Cardiac muscle cell (in vitro differentiated cells and primary cell): ENCODE data around the gene NIP7. TPM values are rescaled to one million over a fixed set of nuclear protein-coding genes. Genes with fewer than 3 reads are reported as not detected.

ENCODE experiments used
- DNase-seq, 2 donors: peaks; one replicate each; pipeline versions ENCODE4 v3.0.0 to v3.0.0-alpha.2; 2010 to 2017; ENCODE audit warnings: low read depth in 1 of 2, low spot score in 1 of 2
- H3K27ac ChIP-seq: fragments of 200-600 bp; sonication (generic); 2 replicates; pipeline ENCODE4 v1.5.1; 2016
- H3K27me3 ChIP-seq: fragments of 200-600 bp; sonication (generic); 2 replicates; pipeline ENCODE4 v1.6.0; 2016; ENCODE audit warnings: control low read depth
- H3K36me3 ChIP-seq: fragments of 200-600 bp; sonication (generic); 2 replicates; pipeline ENCODE4 v1.5.1; 2016; ENCODE audit warnings: control low read depth
- H3K4me1 ChIP-seq: fragments of 200-600 bp; sonication (generic); 2 replicates; pipeline ENCODE4 v1.8.1; 2017; ENCODE audit warnings: low read depth, mild to moderate bottlenecking, mixed run types
- H3K4me3 ChIP-seq: fragments of 200-600 bp; sonication (generic); 2 replicates; pipeline ENCODE4 v1.5.1; 2016; ENCODE audit warnings: mild to moderate bottlenecking
- H3K9me3 ChIP-seq: fragments of 200-600 bp; sonication (generic); 2 replicates; pipeline ENCODE4 v1.5.1; 2017; ENCODE audit warnings: low read depth, mild to moderate bottlenecking, control low read depth
- polyA plus RNA-seq: library from polyadenylated mRNA; unstranded; fragments of >200 nt; fragmentation: Nextera tagmentation; extraction: Ambion mirVana; gene quantifications from 2 replicates; pipeline ENCODE4 v1.2.1, GENCODE V29; 2016
- total RNA-seq: library from RNA; depleted of rRNA; stranded (reverse); fragments of >200 nt; gene quantifications from 2 replicates; pipeline ENCODE4 v1.2.3, GENCODE V29; 2016
- TF ChIP-seq, protein P1 (sequence below): IDR thresholded peaks from 2 replicates; pipeline ENCODE4 v1.5.1; 2012; ENCODE audit warnings: low read depth, mild to moderate bottlenecking, low read length

Gene NIP7
- total and polyA plus RNA-seq, 2 experiments from 2014 or later = 9.5 to 23.6 TPM

DNA sequence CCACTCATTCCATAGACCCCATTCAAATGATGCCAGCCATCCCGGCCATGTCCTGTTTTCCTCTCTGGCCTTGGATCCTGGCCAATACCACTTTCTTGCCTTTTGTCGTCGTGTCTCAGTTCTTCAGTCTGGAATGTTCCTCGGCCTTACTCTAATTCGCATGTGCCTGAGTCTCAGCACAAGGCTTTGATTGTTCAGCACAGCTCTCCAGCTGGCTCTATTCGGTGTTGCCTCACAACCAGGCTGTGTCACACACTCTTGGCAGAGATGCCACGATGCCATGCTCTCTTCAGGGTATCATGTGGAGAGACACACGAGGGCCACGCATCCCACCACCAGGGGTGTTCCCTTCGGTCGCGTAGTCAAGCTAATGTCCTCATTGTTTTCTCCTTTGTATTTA lies 30.3 kb upstream of the NIP7 start:
- no peak for DNase-seq
- Histone ChIP-seq H3K4me1 (peaks cover 4% of the 10 kb centered on the region), H3K9me3 (no peaks in the 10 kb centered on the region), H3K36me3 (no peaks in the 10 kb centered on the region), H3K27ac (no peak overlapping the region), H3K4me3 (no peak overlapping the region), H3K27me3 (no peaks in the 10 kb centered on the region)
- TF ChIP-seq, protein P1, sequence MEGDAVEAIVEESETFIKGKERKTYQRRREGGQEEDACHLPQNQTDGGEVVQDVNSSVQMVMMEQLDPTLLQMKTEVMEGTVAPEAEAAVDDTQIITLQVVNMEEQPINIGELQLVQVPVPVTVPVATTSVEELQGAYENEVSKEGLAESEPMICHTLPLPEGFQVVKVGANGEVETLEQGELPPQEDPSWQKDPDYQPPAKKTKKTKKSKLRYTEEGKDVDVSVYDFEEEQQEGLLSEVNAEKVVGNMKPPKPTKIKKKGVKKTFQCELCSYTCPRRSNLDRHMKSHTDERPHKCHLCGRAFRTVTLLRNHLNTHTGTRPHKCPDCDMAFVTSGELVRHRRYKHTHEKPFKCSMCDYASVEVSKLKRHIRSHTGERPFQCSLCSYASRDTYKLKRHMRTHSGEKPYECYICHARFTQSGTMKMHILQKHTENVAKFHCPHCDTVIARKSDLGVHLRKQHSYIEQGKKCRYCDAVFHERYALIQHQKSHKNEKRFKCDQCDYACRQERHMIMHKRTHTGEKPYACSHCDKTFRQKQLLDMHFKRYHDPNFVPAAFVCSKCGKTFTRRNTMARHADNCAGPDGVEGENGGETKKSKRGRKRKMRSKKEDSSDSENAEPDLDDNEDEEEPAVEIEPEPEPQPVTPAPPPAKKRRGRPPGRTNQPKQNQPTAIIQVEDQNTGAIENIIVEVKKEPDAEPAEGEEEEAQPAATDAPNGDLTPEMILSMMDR = no peak

DNA sequence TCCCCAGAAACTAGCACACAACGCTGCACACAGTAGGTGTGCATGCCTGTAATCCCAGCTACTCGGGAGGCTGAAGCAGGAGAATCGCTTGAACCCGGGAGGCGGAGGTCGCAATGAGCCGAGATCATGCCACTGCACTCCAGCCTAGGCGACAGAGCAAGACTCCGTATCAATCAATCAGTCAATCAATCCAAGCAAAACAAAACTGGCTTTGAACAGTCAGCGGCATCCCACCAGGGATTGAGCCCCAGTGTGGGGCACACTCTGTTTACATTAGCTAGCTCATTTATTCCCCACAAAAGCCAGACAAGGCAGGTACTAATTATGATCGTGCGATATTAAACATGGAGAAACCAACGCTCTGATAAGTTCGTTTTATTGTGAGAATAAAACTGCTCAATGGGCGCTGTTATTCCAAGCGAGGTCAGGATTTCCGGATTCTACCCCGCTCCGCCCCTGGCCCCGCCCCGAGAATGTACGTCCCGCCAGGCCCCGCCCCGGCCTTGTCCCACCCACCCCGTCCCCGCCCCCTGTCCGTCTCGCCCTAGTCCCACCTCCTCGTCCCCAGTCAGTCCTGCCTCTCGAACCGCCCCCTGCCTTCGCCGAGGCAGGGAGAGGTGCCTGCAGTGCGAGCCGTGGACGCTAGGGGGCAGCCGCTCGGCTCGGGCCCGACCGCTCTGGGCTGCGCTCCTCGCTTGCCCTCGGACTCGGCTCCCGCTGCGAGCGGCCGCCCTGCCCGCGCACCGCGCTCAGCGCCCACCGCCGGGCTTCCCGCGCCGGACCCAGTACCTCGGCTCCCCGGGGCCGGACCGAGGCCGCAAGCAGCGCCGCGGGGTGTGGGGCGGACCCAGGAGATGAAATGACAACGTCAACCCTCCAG lies 28.7 kb upstream of the NIP7 start, which contains the start of gene VPS4A:
TSS of gene VPS4A (plus strand) at position 698 of the 880 bp plus-strand sequence. CDS start at position 860, 162 bp downstream.
- H3K27ac ChIP-seq = peak within 1 kb of the TSS; percentile 90
- no peaks in the 10 kb centered on the region for H3K27me3 ChIP-seq
- H3K4me3 ChIP-seq = peak within 1 kb of the TSS; percentile 80
- peaks cover 4% of the 10 kb centered on the region for H3K4me1 ChIP-seq
- TF ChIP-seq, protein P1 = peak; percentile 69
- peak; percentile 97 to 98 for DNase-seq
- H3K9me3 ChIP-seq = no peaks in the 10 kb centered on the region
- no peaks in the 10 kb centered on the region for H3K36me3 ChIP-seq

DNA sequence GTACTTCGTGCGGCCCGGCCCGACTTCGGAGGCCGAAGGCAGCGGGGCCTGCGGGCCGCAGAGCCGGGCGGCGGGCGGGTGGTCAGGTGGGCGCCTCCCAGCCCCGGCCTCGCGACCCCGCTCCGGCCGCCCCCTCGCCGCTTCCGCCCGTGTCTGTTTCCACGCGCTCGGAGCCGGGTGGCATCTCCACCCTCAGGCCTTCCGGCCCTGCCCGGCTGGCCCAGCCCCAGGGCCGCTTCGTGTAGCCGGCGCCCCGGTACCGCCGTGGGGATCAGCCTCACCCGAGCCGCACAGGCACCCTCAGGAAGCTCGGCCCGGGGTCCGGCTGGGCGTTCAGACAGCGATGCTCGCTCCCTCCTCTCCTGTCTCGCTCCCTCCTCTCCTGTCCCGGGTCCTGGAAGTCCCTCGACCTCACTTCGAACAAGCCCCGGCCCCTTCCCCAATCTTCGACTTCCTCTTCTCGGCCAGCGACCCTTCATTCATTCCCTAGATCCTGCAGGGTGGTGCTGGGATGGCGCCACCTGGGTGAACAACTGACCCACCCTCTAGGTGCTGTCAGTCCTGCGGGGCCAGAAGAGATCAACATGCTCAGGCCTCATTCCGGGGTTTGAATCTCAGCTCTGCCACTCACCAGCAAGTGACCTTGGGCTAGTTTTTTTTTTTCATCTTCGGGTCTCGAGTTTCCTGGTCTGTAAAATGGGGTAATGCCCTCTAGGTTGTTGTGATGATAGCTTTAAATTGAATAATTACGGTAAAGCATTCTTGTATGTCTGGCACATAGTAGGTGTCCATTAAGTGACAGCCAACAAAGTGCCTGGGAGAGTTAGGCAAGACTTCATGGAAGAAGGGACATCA lies 27.8 kb upstream of the NIP7 start:
- Histone ChIP-seq H3K4me3 (peak overlapping the region; percentile 80), H3K27ac (peak overlapping the region; percentile 90), H3K36me3 (peaks cover 7% of the 10 kb centered on the region), H3K27me3 (no peaks in the 10 kb centered on the region), H3K9me3 (no peaks in the 10 kb centered on the region), H3K4me1 (peaks cover 4% of the 10 kb centered on the region)
- TF ChIP-seq, protein P1 = no peak
- DNase-seq = peak; percentile 32 to 52

DNA sequence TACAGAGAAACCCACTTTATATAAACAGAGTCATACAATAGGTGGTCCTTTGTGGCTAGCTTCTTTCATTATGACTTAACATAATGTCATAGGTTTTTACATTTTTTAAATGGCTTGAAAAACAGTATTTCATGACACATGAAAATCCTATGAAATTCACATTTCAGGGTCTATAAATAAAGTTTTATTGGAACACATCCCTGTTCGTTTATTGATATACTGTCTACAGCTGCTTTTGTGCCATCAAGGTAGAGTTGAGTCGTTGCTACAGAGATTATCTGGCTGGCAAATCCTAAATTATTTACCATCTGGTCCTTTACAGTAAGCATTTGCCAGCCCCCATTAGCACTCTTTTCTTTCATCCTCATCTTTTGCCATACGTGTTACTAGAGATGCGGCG lies 26.1 kb upstream of the NIP7 start:
- Histone ChIP-seq H3K4me3 (no peak overlapping the region), H3K27me3 (no peaks in the 10 kb centered on the region), H3K27ac (no peak overlapping the region), H3K9me3 (no peaks in the 10 kb centered on the region), H3K36me3 (peaks cover 14% of the 10 kb centered on the region), H3K4me1 (peaks cover 4% of the 10 kb centered on the region)
- no peak for DNase-seq
- TF ChIP-seq, protein P1 = no peak

DNA sequence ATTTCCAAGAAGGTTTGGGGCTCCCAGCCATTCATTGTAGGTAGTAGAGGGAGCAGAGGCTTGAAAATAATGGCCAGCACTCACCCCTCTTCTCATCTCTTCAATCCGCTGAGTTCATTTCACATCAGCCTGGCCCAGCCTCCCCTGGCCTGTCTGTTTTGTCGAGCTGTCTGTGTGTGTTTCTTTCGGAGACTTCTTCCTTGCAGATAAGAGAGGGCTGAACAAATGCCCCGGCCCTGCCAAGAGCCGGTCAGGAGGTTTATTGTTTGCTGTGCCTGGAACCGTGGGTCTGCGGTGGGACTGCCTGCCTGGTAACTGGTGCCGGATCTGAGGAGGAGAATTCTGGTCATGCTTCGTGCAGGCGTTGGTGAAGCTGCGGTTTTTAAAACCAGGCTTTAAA lies 25.0 kb upstream of the NIP7 start:
- DNase-seq = no peak
- Histone ChIP-seq H3K27ac (no peak overlapping the region), H3K4me3 (no peak overlapping the region), H3K27me3 (no peaks in the 10 kb centered on the region), H3K36me3 (peaks cover 24% of the 10 kb centered on the region), H3K4me1 (peaks cover 4% of the 10 kb centered on the region), H3K9me3 (no peaks in the 10 kb centered on the region)
- TF ChIP-seq, protein P1 = no peak
